Mammary epithelial cell (primary cell): ENCODE data around the gene LRRC47.

Source experiments
- CTCF ChIP-seq, 2 donors: IDR thresholded peaks in 1 of 2; conservative IDR thresholded peaks in 1 of 2; 2 replicates each; pipeline ENCODE4 v1.5.1; 2011 to 2012; ENCODE audit warnings: inconsistent platforms in 2 of 2, low read length in 2 of 2, mild to moderate bottlenecking in 2 of 2, control low read depth in 1 of 2, low read depth in 1 of 2; ENCODE audit not compliant: insufficient read depth in 1 of 2; ENCODE audit errors: extremely low read depth in 1 of 2
- EZH2 ChIP-seq: IDR thresholded peaks from 2 replicates; pipeline ENCODE4 v1.6.1; 2012; ENCODE audit warnings: low read length, inconsistent platforms, borderline replicate concordance

- TF ChIP-seq EZH2 (no peak), CTCF (conservative IDR thresholded peaks at IDR 0.05 in 1 of 2, IDR thresholded peaks at IDR 0.05 in 1 of 2; ENCODE audit: extremely low read depth in 1 of 2, insufficient read depth in 1 of 2, low read depth in 1 of 2, low read length in 2 of 2) (no peak)
These were observed 26.1 kb upstream of the LRRC47 start for GRCh38 chr1:3822421-3822820.
